GM12872 (cell line): ENCODE measurements around the gene MAP4.

Source experiments
- CTCF ChIP-seq: IDR thresholded peaks from 3 replicates; pipeline ENCODE4 v1.5.1; 2011; ENCODE audit warnings: low read depth, mild to moderate bottlenecking, low read length, moderate library complexity; ENCODE audit not compliant: insufficient read depth

MAP4 gene

GRCh38 chr3:47949979-47950378, 66.2 kb downstream of the MAP4 start:
- TF ChIP-seq CTCF, result no peak

- no peak for TF ChIP-seq CTCF
Observed at GRCh38 chr3:47940232-47940631, 76.0 kb downstream of the MAP4 start.

GRCh38 chr3:47932421-47932820, 83.8 kb downstream of the MAP4 start:
- no peak for TF ChIP-seq CTCF

- no peak for TF ChIP-seq CTCF
Observed at GRCh38 chr3:47930979-47931378, 85.2 kb downstream of the MAP4 start.

- TF ChIP-seq CTCF, result no peak
Observed at GRCh38 chr3:47916696-47917095, 99.5 kb downstream of the MAP4 start.

- TF ChIP-seq CTCF, result no peak
Observed at GRCh38 chr3:47916201-47916600, 100.0 kb downstream of the MAP4 start.

- no peak for TF ChIP-seq CTCF
Observed at GRCh38 chr3:47912006-47912504, 104.2 kb downstream of the MAP4 start.
